Uterus (tissue), 2 donors: ENCODE results near the gene DSEL.

ENCODE experiments used
- CTCF ChIP-seq, 4 experiments: fragments of 200-600 bp in 2 of 4; fragments of 450-650 bp in 2 of 4; sonication (generic) in 2 of 4; IDR thresholded peaks; one replicate each; pipeline ENCODE4 v1.5.1; 2016 to 2019; ENCODE audit warnings: antibody characterized with exemption in 4 of 4, mild to moderate bottlenecking in 2 of 4, moderate library complexity in 1 of 4
- POLR2A ChIP-seq, 2 donors: fragments of 450-650 bp; IDR thresholded peaks; one replicate each; pipeline ENCODE4 v1.6.1; 2016; ENCODE audit warnings: antibody characterized with exemption in 2 of 2, mild to moderate bottlenecking in 1 of 2, moderate library complexity in 1 of 2

GRCh38 chr18:67511840-67512239 lies 4.7 kb downstream of the DSEL start:
- TF ChIP-seq CTCF (IDR thresholded peaks at IDR 0.05) (no peak), POLR2A (IDR thresholded peaks at IDR 0.05) (no peak)
